A549 (cell line): ENCODE results near the gene SCN1A.

Source experiments
- CEBPB ChIP-seq, 2 experiments: fragments of >200 bp in 1 of 2; sonication (Bioruptor Twin) in 1 of 2; formaldehyde crosslinking in 1 of 2; IDR thresholded peaks; 2 replicates each; pipeline ENCODE4 v1.6.1; 2012 to 2016
- CHD2 ChIP-seq: fragments of 150-350 bp; IDR thresholded peaks from 2 replicates; pipeline ENCODE4 v1.6.1; 2014; ENCODE audit warnings: low read length; ENCODE audit not compliant: partially characterized antibody
- MAFK ChIP-seq: fragments of 450-650 bp; IDR thresholded peaks from 2 replicates; pipeline ENCODE4 v1.6.1; 2014; ENCODE audit not compliant: partially characterized antibody
- POLR2A ChIP-seq: IDR thresholded peaks from 2 replicates; pipeline ENCODE4 v1.6.1; 2012; ENCODE audit warnings: mild to moderate bottlenecking, low read length
- RAD21 ChIP-seq, 2 experiments: fragments of >200 bp in 1 of 2; sonication (Bioruptor Twin) in 1 of 2; formaldehyde crosslinking in 1 of 2; IDR thresholded peaks in 1 of 2; conservative IDR thresholded peaks in 1 of 2; 2 replicates in 1 of 2; 3 replicates in 1 of 2; pipeline ENCODE4 v1.6.1; 2012 to 2018; ENCODE audit warnings: inconsistent platforms in 1 of 2
- TF ChIP-seq, protein P1 (sequence below): fragments of >200 bp; sonication (Bioruptor Twin); formaldehyde crosslinking; IDR thresholded peaks from 3 replicates; pipeline ENCODE4 v1.5.1; 2016

DNA sequence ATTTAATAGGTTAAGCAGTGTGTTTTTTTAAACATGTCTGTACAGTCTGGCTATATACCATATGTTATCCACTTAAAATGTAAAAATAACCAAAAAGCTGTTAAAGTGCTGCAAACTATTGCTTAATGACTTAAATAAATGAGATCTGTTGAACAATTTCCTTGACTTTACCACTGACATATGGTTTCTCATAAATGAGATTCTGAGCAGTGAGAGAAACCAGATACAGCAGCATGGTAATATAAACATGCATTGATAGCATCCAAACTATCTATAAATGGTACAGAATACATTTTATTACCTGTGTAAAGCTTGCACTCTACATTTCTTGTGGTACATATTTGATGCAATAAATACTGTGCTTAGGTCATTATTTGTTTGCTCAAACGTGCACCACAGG is 138.0 kb downstream of the SCN1A start:
- TF ChIP-seq, protein P1, sequence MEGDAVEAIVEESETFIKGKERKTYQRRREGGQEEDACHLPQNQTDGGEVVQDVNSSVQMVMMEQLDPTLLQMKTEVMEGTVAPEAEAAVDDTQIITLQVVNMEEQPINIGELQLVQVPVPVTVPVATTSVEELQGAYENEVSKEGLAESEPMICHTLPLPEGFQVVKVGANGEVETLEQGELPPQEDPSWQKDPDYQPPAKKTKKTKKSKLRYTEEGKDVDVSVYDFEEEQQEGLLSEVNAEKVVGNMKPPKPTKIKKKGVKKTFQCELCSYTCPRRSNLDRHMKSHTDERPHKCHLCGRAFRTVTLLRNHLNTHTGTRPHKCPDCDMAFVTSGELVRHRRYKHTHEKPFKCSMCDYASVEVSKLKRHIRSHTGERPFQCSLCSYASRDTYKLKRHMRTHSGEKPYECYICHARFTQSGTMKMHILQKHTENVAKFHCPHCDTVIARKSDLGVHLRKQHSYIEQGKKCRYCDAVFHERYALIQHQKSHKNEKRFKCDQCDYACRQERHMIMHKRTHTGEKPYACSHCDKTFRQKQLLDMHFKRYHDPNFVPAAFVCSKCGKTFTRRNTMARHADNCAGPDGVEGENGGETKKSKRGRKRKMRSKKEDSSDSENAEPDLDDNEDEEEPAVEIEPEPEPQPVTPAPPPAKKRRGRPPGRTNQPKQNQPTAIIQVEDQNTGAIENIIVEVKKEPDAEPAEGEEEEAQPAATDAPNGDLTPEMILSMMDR, result no peak
- TF ChIP-seq POLR2A (no peak), CEBPB (IDR thresholded peaks at IDR 0.05) (no peak), MAFK (no peak), CHD2 (no peak), RAD21 (conservative IDR thresholded peaks at IDR 0.05 in 1 of 2, IDR thresholded peaks at IDR 0.05 in 1 of 2) (no peak)
